ENCODE data around the gene TMEM87B.

TMEM87B gene

DNA sequence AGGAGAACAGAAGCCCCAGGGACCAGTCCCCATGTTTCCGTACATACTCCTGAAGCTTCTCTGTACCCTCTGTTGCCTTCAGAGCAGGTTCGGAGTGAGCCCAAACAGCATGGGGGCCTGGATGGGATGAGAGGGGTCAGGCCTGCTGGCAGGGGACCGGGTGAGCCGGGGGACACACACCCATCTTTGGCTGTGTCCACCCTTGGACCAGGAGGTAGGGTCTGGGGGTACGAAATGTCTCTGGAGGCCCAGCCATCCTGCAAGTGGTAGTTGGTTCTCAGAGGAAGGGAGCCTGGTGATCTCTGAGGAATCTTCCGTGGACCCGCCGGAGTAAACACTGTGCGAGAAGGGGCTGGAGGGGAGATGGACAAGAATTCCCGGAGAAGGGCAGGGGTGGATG, 98.4 kb downstream of the TMEM87B start:
- no peak for FAIRE-seq

DNA sequence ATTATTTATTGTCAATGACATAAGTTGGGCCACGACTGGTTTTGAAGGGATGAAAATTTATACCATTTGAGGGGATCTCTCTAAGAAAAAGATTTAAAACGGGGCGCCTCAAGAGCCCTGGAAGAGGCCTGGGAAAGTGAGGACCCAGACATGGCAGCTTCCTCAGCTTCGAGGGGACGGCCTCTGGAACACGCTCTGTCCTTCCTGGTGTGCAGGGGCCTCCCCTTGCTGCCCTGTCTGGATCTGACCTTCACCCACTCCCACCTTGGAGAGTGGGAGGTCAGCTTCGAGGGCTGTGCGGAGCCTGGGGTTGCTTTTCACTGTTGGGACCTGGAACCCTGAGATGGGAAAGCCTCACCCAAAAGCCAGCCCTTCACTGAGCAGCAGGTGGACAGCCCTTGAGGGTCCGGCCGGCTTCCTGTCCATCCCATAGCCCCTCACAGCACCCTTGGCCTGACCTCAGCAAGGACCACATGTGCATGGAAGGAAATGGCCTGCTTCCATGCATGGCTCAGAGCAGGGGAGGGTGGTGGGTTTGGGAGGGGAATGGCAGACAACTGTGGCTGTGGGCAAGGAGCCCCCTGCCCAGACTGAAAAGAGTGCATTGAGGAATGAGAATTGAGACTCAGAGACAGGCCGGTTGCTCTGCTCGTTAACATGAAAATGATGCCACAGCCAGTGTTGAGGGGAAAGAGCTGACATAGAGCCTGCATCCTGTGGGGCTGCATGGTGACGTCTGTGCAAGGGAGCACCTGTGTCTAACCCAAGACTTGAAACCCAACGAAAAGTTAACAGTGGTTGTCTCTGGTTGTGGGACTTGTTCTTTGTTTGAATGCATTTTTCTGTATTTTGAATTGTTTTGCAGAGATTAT, 99.4 kb downstream of the TMEM87B start:
- FAIRE-seq = no peak

DNA sequence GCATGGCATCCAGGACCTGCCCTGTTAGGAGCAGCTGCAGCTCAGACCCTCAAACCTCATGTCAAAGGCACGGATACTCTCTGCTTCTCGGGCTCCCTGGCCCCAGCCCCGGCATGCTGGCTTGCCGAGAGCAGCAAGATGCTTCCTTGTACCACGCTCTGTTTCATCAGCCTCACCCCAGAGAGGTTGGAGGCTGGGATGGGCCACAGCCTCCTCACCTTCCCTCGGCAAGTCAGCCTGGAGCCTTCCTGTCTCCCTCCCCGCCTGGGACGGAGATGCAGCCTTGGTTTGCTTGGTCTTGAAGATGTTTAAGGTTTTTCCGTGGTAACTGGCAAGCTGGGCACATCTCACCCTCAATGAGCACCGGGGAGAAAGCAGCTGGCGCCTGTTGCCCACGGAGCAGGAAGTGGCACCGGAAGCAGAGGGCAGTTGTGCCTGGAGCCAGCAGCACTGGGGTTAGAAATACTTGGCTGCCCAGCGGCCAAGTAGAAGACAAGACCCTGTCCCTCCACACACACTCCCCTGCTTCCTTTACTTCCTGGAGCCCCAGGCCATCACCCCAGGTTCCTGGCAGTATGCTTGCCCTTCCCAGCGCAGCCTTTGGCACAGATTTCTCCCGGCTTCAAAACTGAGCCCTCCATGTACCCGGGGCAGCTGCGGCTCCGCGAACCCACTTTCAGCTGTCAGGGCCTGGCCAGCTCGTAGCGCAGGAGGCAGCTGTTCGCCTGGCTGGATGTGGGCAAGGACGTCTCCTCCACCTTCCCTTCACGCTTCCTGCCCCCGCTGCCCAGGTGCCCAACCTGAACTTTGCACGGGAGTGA, 100.5 kb downstream of the TMEM87B start:
- no peak for FAIRE-seq

DNA sequence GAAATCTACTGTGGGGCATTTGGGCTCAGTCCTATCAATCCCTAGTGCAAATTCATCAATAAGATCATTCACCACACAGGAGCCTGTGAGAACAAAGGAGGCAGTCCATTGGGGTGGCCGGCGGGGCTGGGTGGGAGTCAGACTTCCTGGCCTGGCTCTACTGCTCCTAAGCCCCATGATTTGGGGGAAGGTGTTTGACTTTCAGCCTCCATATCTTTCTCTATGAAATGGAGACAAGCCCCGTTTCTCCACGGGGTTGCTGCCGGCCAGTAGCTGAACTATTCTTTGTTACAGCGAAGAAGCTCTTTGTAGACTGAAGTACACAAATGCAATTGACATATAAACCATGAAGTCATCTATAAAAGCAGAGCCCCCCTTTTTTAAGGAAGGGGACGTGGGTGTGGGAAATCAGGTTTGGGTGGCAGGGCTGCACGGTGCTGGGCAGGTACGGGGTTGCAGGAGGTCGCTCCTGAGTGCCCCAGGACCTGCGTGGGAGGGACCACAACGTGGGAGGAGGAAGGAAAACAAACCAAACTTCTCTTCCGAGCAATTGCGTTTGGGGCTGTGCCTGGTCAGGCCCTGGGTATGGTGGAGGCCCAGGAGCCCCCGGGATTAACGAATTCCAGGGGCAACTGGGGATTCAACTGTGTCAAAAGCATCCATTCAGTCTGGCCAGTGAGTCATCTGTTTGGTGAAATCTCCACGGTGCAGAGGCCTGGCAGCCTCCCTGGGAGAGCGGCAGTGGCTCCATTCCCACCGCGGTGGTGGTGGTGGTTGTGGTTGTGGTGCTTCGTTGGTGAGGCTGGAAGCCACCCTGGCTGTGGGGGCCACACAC, 101.3 kb downstream of the TMEM87B start:
- FAIRE-seq = no peak

DNA sequence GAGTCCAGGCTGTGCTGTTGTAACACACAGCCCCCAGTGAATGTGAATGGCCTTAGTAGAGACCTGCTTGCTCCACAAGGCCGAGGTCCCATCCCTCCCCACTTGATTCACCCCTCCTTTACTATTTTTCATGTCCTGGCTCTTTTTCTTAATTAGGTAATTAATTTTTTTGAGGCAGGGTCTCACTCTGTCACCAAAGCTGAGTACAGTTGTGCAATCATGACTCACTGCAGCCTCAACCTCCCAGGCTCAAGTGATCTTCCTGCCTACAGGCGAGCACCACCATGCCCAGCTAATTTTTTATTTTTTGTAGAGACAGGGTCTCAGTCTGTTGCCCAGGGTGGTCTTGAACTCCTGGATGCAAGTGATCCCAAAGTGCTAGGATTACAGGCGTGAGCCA, 102.4 kb downstream of the TMEM87B start:
- no peak for FAIRE-seq

DNA sequence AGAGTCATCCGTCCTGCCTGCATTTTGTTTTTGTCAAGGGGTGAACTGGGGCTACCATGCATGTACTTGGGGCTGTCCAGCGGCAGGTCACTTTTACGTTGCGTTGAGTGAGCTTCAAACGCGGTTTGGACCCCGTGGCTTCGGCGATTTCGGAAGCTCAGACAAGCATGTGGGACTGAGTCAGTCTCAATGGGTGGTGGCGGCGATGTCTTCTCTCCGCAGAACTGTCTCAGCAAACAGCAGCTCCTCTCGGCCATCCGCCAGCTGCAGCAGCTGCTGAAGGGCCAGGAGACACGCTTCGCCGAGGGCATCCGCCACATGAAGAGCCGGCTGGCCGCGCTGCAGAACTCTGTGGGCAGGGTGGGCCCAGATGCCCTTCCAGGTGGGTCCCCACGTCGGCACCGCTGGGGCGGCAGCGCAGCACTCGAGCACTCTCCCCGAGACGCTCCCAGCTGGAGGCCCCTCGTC, 104.4 kb downstream of the TMEM87B start:
- no peak for FAIRE-seq

DNA sequence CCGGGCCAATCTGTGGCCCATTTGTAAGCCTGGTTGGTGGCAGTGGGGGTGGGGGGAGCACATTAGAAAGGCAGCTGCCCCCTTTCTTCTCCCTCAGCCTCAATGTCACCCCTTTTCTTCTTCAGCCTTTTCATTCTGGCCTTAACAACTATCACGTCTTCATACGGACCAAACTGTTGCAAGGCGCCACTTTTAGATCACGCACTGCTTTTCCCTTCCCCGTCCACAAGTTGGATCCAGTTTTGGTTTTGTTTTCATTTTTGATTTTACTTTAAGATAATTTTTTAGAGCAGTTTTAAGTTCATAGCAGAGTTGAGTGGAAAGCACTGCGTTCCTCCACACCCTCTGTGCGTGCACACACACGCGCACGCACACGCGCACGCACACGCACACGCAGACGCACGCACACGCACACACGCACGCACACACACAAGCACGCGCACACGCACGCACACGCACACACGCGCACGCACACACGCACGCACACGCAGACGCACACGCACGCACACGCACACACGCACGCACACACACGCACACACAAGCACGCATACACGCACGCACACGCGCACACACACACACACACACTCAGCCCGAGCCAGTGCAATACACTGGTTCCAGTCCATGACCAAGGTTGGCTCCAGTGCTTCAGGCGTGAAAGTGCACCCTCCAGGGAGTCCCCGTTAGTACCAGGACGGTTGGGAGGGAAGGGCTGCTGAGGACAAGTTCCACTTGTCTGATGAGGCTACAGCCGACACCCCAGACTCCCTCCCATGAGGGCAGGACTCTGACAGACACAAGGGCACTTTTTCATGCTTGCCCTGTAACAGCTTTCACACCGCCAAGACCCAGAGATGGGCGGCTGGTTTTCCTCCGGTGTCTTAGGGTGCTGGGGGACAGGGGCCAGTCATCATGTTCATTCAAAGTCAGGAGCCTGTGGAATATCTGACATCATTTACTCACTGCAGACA, 105.5 kb downstream of the TMEM87B start:
- FAIRE-seq = no peak

DNA sequence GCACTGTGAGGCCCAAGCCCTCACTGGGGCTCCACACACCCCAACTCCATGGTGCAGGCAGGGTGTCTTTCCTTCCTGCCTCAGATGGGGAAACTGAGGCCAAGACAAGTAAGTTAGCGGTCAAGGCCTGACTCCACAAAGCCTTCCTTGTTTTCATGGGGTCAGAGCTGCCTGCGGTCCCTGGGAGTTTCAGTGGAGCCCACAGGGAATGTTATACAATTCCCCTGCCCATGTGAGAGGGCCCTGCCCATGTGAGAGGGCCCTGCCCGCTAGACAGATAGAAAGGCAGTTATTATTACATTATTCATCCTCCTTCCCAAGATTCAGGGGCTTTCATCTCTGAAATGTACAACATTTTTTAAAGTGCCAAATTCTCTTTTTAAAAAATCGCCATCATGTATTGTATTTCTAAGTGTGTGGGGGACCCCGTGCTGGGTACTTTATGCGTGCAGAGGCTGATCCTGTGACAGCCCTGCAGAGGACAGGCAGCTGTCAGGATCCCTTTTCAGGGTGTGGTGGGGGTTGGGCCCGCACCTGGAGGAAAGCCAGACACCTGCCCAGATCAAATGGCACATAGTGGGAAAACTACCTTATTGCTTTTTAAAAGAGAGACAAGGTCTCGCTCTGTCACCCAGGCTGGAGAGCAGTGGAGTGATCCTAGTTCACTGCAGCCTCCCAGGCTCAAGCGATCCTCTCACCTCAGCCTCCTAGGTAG, 106.5 kb downstream of the TMEM87B start:
- no peak for FAIRE-seq

DNA sequence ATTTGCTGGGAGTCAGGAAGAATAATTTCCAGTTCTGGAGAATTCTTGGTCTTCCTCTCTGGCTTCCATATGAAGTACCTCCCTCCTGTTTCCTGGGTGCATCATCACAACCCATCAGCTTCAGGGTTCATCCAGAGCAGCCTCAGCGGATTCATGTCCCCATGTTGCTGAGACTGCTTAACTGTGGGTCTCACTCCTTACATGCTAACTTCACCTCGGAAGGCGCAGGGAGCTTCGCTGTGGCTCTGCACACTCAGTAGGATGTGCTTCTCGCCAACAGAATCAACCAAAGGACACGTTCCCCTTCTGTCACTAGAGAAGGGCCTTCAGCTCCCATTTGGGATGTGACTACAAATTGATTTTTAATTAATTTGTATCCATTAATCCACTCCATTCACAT, 107.3 kb downstream of the TMEM87B start:
- FAIRE-seq = no peak

DNA sequence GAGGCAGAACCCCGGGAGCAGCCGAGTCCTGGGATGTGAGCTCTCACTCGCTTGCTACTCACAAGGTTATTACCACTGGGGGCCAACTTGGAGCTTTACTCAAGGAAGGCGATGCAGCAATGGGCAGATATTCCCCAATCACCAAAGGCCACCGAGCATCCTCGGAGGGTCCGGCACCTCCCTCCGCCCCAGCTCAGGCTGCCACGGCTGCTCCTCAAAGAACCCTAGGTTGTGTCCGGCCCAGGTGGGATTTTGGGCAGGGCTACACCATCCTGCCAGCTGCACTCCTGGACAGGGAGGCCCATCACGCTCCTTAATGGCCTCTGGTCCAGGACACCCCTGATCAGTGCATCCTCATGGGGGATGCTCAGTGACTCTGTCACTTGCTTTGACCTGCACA, 107.9 kb downstream of the TMEM87B start:
- no peak for FAIRE-seq

DNA sequence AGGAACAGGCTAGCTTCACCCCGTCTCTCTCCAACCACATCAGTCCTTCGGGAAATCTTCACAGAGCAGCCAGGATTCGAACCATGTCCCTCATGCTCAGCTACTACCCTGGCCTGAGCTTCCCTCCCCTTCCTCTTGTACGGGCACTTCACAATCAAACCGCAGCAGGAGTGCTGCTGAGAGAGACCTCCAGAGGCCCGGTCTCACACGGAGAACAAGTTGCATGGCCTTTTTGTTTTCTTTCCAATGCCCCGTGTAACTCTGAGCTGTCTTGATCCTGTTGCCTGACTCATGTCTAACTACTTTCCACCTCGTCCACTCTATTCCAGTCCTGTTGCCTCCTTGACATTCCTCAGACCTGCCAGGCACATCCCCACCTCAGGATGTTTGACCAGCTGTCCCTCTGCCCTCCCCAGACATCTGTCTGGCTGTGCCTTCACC, 108.5 kb downstream of the TMEM87B start:
- no peak for FAIRE-seq

DNA sequence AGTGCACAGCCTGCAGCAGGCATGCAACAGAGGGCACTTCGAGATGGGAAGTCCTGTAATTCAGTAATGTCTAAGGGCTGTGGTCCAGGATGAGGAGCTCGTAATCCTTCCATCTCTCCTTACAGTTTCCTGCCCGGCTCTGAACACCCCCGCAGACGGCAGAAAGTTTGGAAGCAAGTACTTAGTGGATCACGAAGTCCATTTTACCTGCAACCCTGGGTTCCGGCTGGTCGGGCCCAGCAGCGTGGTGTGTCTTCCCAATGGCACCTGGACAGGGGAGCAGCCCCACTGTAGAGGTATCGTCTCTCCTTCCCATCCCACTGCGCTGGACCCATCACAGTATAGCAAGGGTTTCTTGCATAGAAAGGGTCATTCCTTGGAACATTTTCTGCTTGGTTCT, 109.8 kb downstream of the TMEM87B start:
- no peak for FAIRE-seq

DNA sequence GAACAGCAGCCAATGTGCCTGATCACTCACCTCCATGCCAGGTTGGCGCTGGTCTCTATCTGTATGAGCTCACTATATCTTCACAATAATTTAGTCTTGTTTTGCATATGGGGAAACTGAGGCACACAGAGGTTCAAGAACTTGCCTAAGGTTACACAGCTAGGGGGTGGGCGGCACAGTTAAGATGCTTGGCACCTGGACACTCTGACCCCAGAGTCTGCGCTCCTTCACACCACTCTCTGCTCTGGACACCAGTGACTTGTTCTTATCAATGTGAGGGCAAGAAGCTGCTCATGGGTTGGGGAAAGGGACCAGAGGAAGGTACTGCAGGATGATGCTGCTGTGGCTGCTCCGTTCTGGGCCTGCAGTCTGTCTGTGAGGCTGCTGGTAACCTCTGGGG, 110.2 kb downstream of the TMEM87B start:
- no peak for FAIRE-seq

DNA sequence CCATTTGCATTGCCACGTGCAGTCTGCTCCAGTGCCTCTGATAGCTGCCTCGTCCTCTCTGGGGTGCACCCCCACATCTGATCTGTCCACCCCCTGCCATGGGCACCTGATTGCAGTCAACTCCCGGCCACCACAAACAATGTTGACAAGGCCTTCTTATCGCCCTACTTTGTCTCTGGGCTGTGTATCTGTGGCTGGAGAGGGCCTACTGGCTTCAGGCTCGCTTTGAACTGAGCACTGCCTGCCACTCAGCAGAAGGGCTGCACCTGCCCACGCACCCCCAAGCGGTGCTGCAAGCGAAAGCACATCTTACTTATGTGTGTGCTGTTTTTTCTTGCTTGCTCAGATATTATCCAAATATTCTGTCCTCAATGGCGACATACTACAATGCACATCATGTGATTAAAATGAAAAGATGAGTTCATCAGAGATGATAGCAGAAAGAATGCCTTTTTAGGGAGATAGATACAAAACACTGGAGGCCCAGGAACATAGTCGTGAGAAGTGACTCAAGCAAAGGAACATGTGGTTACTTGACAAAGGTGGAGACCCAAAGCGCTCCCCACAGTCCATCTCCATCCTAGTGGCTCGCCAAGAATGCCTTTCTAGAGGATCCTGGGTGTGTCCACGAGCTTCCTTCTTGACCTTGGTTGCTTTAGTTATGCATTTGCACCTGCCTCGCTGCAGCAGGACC, 111.9 kb downstream of the TMEM87B start:
- no peak for FAIRE-seq

DNA sequence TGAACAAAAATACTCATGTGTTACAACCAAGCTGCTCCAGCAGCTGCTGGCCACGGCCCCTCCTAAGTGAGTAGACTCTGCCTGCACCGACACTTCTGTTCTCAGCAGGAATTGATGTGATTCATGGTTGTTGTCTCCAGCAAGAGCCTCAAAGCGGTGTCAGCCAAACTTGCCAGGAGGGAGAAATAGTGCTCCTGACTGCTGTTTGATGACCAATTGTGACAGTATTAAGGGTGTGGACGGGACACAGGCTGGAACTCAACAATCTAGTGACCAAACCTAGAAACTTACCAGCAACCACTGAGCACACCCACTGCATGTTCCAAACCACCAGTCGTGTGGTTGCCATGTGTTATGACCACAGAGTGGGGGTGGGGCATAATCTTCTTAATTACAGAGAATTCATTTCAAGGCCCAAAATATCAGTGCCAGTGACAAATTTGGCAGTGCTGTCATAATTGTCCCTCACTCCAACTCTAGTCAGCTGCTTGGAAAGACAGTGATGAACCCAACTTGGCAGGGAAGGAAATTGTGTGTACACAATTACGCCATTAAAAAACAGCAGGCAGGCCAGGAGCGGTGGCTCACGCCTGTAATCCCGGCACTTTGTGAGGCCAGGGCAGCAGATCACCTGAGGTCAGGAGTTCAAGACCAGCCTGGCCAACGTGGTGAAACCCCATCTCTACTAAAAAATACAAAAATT, 113.5 kb downstream of the TMEM87B start:
- FAIRE-seq = no peak
